GM18909 (cell line): ENCODE data around the gene TMC1.

Experiments used
- ATAC-seq: cut with Tn5 transposase; IDR thresholded peaks from one replicate; pipeline ENCODE4 v1.9.1; 2021; ENCODE audit warnings: mild to moderate bottlenecking; ENCODE audit not compliant: unreplicated experiment, poor library complexity

The TMC1 gene

DNA sequence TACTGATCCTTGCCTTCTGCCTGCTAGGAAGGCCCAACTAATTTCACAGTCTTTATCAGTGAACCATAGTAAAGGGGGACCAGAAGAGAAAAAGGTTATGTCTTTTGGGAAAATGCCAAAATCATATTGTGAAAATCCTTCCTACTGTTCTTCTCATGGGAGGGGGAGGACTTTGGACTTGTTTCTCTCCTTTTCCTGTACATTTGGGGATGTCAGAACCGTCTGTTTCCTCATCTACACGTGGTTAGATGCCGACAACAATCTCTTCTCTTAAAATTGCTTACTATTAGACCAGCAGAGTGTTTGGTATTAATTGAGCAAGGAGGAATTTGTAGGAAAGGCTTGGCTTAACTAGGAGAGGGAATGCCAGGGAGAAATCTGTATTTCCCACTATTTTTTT lies 77.2 kb downstream of the TMC1 start:
- no peak for ATAC-seq

GRCh38 chr9:72599874-72600534 lies 78.6 kb downstream of the TMC1 start:
- ATAC-seq, result no peak

DNA sequence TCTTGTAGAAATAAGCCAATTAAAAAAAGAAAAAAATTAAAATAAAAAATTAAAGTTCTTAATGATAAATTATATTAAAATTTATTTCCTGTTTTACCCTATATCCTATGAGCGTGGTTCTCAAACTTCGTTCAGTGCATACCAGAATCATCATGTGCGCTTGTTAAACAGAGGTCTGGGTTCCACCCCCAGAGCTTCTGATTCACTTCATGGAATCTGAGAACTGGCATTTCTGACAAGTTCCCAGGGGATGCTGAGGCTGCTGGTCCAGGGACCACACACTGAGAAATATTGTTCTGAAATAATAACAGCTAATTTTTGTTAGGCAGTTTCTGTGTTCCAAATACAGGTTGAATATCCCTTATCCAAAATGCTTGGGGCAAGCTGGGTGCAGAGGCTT lies 79.3 kb downstream of the TMC1 start:
- no peak for ATAC-seq

- no peak for ATAC-seq
These were observed 80.2 kb downstream of the TMC1 start for GRCh38 chr9:72601615-72602014.

DNA sequence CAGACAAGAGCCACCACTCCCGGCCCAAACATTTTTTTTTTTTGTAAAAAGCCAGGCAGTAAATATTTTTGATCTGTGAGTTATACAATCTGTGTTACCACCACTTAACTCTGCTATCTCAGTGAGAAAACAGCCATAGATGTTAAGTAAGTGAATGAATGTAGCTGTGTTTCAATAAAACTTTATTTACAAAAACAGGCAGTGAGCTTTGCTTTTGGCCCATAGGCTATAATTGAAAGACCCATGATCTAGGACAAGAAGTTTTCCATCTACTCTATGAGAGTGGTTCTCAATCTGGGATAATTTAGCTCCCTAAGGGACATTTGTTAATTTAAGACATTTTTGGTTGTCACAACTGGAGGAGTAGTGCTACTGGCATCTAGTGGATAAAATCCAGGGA lies 91.0 kb downstream of the TMC1 start:
- no peak for ATAC-seq

GRCh38 chr9:72614067-72614466 lies 92.7 kb downstream of the TMC1 start:
- ATAC-seq, result no peak

DNA sequence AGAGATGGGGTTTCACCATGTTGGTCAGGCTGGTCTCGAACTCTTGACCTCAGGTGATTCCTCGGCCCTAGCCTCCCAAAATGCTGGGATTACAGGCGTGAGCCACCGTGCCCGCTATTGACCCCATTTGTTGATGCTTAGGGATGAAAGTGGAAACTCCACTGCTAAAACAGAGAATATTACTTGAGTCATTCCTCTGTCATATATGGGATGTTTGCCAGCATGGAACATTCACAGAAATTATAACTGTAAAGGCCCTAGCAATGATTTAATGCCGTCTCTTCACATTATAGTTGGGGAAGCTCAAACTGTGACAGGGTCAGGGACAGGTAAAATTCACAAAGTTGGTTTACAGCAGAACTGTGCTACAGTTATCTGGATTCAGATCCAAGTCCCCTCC lies 94.5 kb downstream of the TMC1 start:
- no peak for ATAC-seq

- ATAC-seq, result no peak
These were observed 97.4 kb downstream of the TMC1 start for GRCh38 chr9:72618811-72619210.

GRCh38 chr9:72622186-72622585 lies 100.8 kb downstream of the TMC1 start:
- no peak for ATAC-seq

DNA sequence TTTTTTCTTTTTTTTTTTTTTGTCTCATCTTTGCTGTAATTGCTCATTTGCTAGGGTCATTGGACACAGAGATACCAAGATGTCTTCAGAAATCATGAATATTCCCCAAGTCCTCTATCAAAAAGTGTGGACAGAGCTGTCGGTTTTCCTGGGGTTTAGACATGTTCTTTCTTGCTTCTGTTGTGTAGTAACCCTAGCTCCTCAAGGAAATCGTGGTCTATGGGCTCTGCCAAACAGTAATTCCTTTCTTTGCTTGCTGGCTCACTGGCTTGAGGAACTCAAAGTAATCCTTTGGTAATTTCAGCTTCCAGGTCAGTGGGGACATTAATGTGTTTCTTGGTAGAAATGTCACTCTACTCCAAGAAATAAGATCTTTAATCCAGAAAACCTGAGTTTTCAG lies 101.7 kb downstream of the TMC1 start:
- ATAC-seq, result no peak

- no peak for ATAC-seq
These were observed 105.7 kb downstream of the TMC1 start for GRCh38 chr9:72627147-72627546.

GRCh38 chr9:72627956-72628540 lies 106.6 kb downstream of the TMC1 start:
- no peak for ATAC-seq

DNA sequence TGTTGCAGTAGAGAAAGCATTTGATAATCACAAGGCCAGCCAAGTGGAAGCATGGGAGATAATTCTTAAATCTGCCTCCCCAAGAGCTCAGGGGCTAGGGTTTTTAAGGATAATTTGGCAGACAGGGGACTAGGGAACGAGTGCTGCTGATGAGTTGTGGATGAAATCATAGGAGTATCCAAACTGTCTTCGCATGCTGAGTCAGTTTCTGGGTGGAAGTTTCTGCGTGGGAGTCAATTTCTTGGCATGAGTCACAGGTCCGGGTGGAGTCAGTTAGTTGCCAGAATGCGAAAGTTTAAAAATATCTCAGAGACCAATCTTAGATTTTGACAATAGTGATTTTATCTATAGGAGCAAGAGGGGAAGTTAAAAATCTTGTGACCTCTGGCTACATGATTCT lies 112.6 kb downstream of the TMC1 start:
- ATAC-seq, result no peak

- peak; percentile 94 for ATAC-seq
These were observed 113.8 kb downstream of the TMC1 start for GRCh38 chr9:72635197-72635596.

GRCh38 chr9:72636621-72637020 lies 115.2 kb downstream of the TMC1 start:
- ATAC-seq, result no peak

- ATAC-seq, result no peak
These were observed 122.2 kb downstream of the TMC1 start for GRCh38 chr9:72643651-72644050.

GRCh38 chr9:72646061-72646460 lies 124.7 kb downstream of the TMC1 start:
- ATAC-seq, result no peak

- no peak for ATAC-seq
These were observed 127.1 kb downstream of the TMC1 start for GRCh38 chr9:72648324-72649126.

DNA sequence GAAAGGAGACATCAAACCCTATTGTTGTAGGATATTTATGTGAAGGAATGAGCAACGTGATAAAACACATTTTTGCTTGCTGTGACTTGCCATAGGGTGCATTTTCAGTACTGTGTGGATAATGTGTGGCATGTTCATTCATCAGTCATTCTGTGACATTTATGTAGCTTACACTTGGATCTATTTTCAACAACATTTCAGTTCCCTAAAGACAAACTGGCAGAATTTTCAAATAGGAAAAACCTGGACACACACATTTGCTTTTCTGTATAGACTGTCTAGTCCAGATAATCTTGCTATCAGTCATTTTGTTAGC lies 127.7 kb downstream of the TMC1 start:
- ATAC-seq, result no peak

DNA sequence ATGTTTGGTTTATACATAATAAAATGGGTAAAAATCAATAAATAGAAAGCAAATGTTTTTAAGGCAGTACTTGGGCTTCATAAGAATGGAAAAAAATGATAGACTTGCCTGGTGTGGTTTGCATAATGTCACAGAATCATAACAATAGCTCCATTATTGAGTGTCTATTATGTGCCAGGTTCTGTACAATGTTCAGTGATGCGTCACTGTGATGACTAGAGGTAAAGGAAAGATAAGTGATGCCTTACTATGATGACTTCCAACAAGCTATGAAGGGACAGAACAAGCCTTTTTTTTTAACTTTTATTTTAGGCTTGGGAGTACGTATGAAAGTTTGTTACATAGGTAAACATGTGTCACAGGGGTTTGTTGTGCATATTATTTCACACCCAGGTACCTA lies 128.8 kb downstream of the TMC1 start:
- ATAC-seq, result no peak

DNA sequence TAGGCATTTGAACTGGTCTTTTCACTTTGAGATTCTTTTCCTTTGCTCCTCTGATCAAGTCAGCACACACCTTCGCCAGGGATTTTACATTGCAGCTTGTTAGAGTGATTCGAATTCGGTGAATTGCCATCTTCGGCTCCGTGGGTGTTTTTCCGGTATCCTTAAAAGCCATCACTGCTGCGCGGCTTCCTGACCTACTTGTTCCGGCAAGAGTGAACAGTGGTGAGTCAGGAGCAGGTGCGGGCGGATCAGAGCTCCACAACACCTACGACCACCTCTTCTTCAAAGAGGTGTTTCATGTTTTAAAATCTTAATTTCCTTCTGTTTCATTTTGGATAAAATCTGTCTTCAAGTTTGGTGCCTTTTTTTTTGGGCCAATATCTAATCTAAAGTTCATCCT lies 134.6 kb downstream of the TMC1 start:
- ATAC-seq, result no peak

DNA sequence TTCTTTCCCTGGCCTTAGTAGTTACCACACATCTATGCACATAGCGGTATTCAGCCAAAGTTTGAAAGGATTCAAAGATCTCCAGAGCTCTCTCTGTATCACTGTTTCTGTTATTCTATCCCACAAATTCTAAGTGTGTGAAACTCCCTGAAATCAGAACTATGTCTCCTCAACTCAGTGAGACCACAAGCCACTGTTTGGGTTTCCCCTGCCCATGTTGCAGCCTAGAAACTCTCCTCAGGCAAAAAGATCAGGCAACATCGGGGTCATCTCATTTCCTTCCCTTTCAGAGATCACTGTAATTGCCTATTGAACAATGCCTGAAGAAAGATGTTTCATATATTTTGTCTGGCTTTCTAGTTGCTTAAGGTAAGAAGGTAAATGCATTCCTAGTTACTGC lies 135.6 kb downstream of the TMC1 start:
- no peak for ATAC-seq
